ENCODE results near the gene LELP1.
"Not testable (repeated sequence)": the region's sequence is repeated elsewhere in the genome, so short reads cannot be mapped to it uniquely, and the experiment has no call there.

LELP1 gene

GRCh38 chr1:153203130-153203529, at the start of gene LELP1:
Gene LELP1, plus strand, starts transcription at chr1:153203430. Its CDS starts 1,278 bp downstream, at chr1:153204708.
- H3K4me3 ChIP-seq (ENCODE audit: control insufficient read depth, low read depth, low read length): no peak within 1 kb of the TSS
- DNase-seq (ENCODE audit: low read depth): no peak
- TF ChIP-seq CTCF (conservative IDR thresholded peaks at IDR 0.05; ENCODE audit: control insufficient read depth, insufficient read depth, low read depth, low read length): no peak

GRCh38 chr1:153155541-153155940, 47.7 kb upstream of the LELP1 start:
- TF ChIP-seq CTCF (conservative IDR thresholded peaks at IDR 0.05; ENCODE audit: control insufficient read depth, insufficient read depth, low read depth, low read length): no peak
- DNase-seq (ENCODE audit: low read depth): no peak
- no peak overlapping the region for H3K4me3 ChIP-seq (ENCODE audit: control insufficient read depth, low read depth, low read length)

GRCh38 chr1:153168686-153169085, 34.5 kb upstream of the LELP1 start:
- no peak overlapping the region for H3K4me3 ChIP-seq (ENCODE audit: control insufficient read depth, low read depth, low read length)
- DNase-seq (ENCODE audit: low read depth): no peak
- no peak for TF ChIP-seq CTCF (conservative IDR thresholded peaks at IDR 0.05; ENCODE audit: control insufficient read depth, insufficient read depth, low read depth, low read length)

- no peak for TF ChIP-seq CTCF (conservative IDR thresholded peaks at IDR 0.05; ENCODE audit: control insufficient read depth, insufficient read depth, low read depth, low read length)
These were observed 28.6 kb upstream of the LELP1 start for GRCh38 chr1:153174624-153175023.

GRCh38 chr1:153178922-153179321, 24.3 kb upstream of the LELP1 start:
- no peak for DNase-seq (ENCODE audit: low read depth)
- no peak overlapping the region for H3K4me3 ChIP-seq (ENCODE audit: control insufficient read depth, low read depth, low read length)
- no peak for TF ChIP-seq CTCF (conservative IDR thresholded peaks at IDR 0.05; ENCODE audit: control insufficient read depth, insufficient read depth, low read depth, low read length)

More at GRCh38 chr1:153174624-153175023, 28.6 kb upstream of the LELP1 start:
- H3K4me3 ChIP-seq (ENCODE audit: control insufficient read depth, low read depth, low read length): no peak overlapping the region
- DNase-seq (ENCODE audit: low read depth): no peak

GRCh38 chr1:153180556-153180955, 22.7 kb upstream of the LELP1 start:
- H3K4me3 ChIP-seq (ENCODE audit: control insufficient read depth, low read depth, low read length): no peak overlapping the region
- DNase-seq (ENCODE audit: low read depth): no peak
- TF ChIP-seq CTCF (conservative IDR thresholded peaks at IDR 0.05; ENCODE audit: control insufficient read depth, insufficient read depth, low read depth, low read length): no peak

- not testable (repeated sequence) for H3K4me3 ChIP-seq (ENCODE audit: control insufficient read depth, low read depth, low read length); DNase-seq (ENCODE audit: low read depth)
These were observed 14.9 kb upstream of the LELP1 start for GRCh38 chr1:153188301-153188700.

Measured in fibroblast of mammary gland (primary cell).